Activated CD4-positive, alpha-beta T cell treated with anti-CD3 and anti-CD28 coated beads for 48 hours (primary cell): ENCODE results near the gene LRRC1.
A peak's percentile ranks its signal among the peaks of the same experiment; 100 is the strongest.
"Not testable (repeated sequence)": the region's sequence is repeated elsewhere in the genome, so short reads cannot be mapped to it uniquely, and the experiment has no call there.

Experiments used
- DNase-seq: peaks from one replicate; pipeline ENCODE4 v3.0.0-alpha.2; 2020

The LRRC1 gene

GRCh38 chr6:53793318-53794136 lies 1.3 kb upstream of the LRRC1 start:
- peak; percentile 45 for DNase-seq

GRCh38 chr6:53794137-53794719 lies 577 bp upstream of the LRRC1 start:
- DNase-seq, result peak; percentile 63

- no peak for DNase-seq
Observed at GRCh38 chr6:53795340-53795701, 516 bp downstream of the LRRC1 start.

GRCh38 chr6:53795702-53796450 lies 1.1 kb downstream of the LRRC1 start:
- DNase-seq, result peak; percentile 13

GRCh38 chr6:53796451-53796780 lies 1.6 kb downstream of the LRRC1 start:
- no peak for DNase-seq

- no peak for DNase-seq
Observed at GRCh38 chr6:53796791-53797190, 2.0 kb downstream of the LRRC1 start.

- no peak for DNase-seq
Observed at GRCh38 chr6:53797304-53797703, 2.5 kb downstream of the LRRC1 start.

- no peak for DNase-seq
Observed at GRCh38 chr6:53799340-53799739, 4.5 kb downstream of the LRRC1 start.

- no peak for DNase-seq
Observed at GRCh38 chr6:53801022-53801421, 6.2 kb downstream of the LRRC1 start.

GRCh38 chr6:53802582-53802981 lies 7.8 kb downstream of the LRRC1 start:
- DNase-seq, result no peak

- no peak for DNase-seq
Observed at GRCh38 chr6:53803081-53803860, 8.5 kb downstream of the LRRC1 start.

GRCh38 chr6:53805016-53805415 lies 10.2 kb downstream of the LRRC1 start:
- no peak for DNase-seq

- peak; percentile 15 for DNase-seq
Observed at GRCh38 chr6:53805725-53806124, 10.9 kb downstream of the LRRC1 start.

GRCh38 chr6:53807606-53808005 lies 12.8 kb downstream of the LRRC1 start:
- not testable (repeated sequence) for DNase-seq

- no peak for DNase-seq
Observed at GRCh38 chr6:53808302-53808881, 13.6 kb downstream of the LRRC1 start.

GRCh38 chr6:53809691-53810090 lies 14.9 kb downstream of the LRRC1 start:
- no peak for DNase-seq

GRCh38 chr6:53811082-53811481 lies 16.3 kb downstream of the LRRC1 start:
- DNase-seq, result no peak

- no peak for DNase-seq
Observed at GRCh38 chr6:53811746-53812145, 16.9 kb downstream of the LRRC1 start.

- no peak for DNase-seq
Observed at GRCh38 chr6:53813096-53813495, 18.3 kb downstream of the LRRC1 start.

GRCh38 chr6:53813801-53814200 lies 19.0 kb downstream of the LRRC1 start:
- no peak for DNase-seq

GRCh38 chr6:53814353-53814752 lies 19.5 kb downstream of the LRRC1 start:
- DNase-seq, result no peak

- no peak for DNase-seq
Observed at GRCh38 chr6:53815381-53816119, 20.7 kb downstream of the LRRC1 start.
